Neuronal stem cell (in vitro differentiated cells): ENCODE results near the gene SETD2.
"Not testable (repeated sequence)": the region's sequence is repeated elsewhere in the genome, so short reads cannot be mapped to it uniquely, and the experiment has no call there.

Experiments
- DNase-seq: peaks from one replicate; pipeline ENCODE4 v3.0.0-alpha.2; 2013; ENCODE audit warnings: low spot score
- H2AFZ ChIP-seq: one replicate; pipeline ENCODE4 v1.6.1; 2013; ENCODE audit warnings: mild to moderate bottlenecking, low read length, inconsistent platforms
- H2AK5ac ChIP-seq: 2 replicates; pipeline ENCODE4 v1.6.1; 2013; ENCODE audit warnings: low read depth, mild to moderate bottlenecking, inconsistent platforms, low read length, moderate library complexity, mixed read lengths
- H2BK120ac ChIP-seq: 2 replicates; pipeline ENCODE4 v1.6.1; 2013; ENCODE audit warnings: low read depth, mild to moderate bottlenecking, inconsistent platforms, low read length, moderate library complexity, mixed read lengths
- H2BK12ac ChIP-seq: one replicate; pipeline ENCODE4 v1.6.1; 2013; ENCODE audit warnings: low read length, inconsistent platforms
- H2BK15ac ChIP-seq: 2 replicates; pipeline ENCODE4 v1.6.1; 2013; ENCODE audit warnings: mild to moderate bottlenecking, low read length, inconsistent platforms, mixed read lengths
- H2BK5ac ChIP-seq: one replicate; pipeline ENCODE4 v1.6.1; 2013; ENCODE audit warnings: inconsistent platforms, mild to moderate bottlenecking, low read length, moderate library complexity
- H3K14ac ChIP-seq: one replicate; pipeline ENCODE4 v1.6.1; 2013; ENCODE audit warnings: low read length, inconsistent platforms
- H3K18ac ChIP-seq: 2 replicates; pipeline ENCODE4 v1.6.1; 2013; ENCODE audit warnings: low read length, inconsistent platforms
- H3K23ac ChIP-seq: 2 replicates; pipeline ENCODE4 v1.6.1; 2013; ENCODE audit warnings: low read depth, mild to moderate bottlenecking, mixed read lengths, low read length, inconsistent platforms; ENCODE audit not compliant: poor library complexity
- H3K27ac ChIP-seq: replicated peaks from 3 replicates; pipeline ENCODE4 v1.5.1; 2013; ENCODE audit warnings: low read length, inconsistent platforms
- H3K27me3 ChIP-seq, 3 experiments: 2 replicates each; pipeline ENCODE4 v1.6.1; 2013; ENCODE audit warnings: low read length in 3 of 3, mild to moderate bottlenecking in 2 of 3, inconsistent platforms in 1 of 3, low read depth in 1 of 3, mixed read lengths in 1 of 3, moderate library complexity in 1 of 3; ENCODE audit not compliant: control insufficient read depth in 3 of 3, insufficient read depth in 3 of 3
- H3K36me3 ChIP-seq, 2 donors: replicated peaks in 1 of 2; 2 replicates each; pipeline ENCODE4 v1.6.1; 2013; ENCODE audit warnings: low read length in 2 of 2; ENCODE audit not compliant: control insufficient read depth in 2 of 2, insufficient read depth in 2 of 2
- H3K4ac ChIP-seq: 2 replicates; pipeline ENCODE4 v1.6.1; 2013; ENCODE audit warnings: inconsistent platforms, mild to moderate bottlenecking, low read length, moderate library complexity
- H3K4me1 ChIP-seq, 2 donors: 1 replicate in 1 of 2; 2 replicates in 1 of 2; pipeline ENCODE4 v1.6.1; 2013; ENCODE audit warnings: low read length in 2 of 2, low read depth in 1 of 2; ENCODE audit not compliant: control insufficient read depth in 2 of 2, insufficient read depth in 1 of 2
- H3K4me2 ChIP-seq: one replicate; pipeline ENCODE4 v1.6.1; 2013; ENCODE audit warnings: mild to moderate bottlenecking, low read length, inconsistent platforms; ENCODE audit not compliant: insufficient read depth, poor library complexity, severe bottlenecking
- H3K4me3 ChIP-seq, 2 donors: 2 replicates each; pipeline ENCODE4 v1.5.1; 2013; ENCODE audit warnings: low read length in 2 of 2, mild to moderate bottlenecking in 2 of 2, inconsistent platforms in 1 of 2, moderate library complexity in 1 of 2
- H3K79me1 ChIP-seq: one replicate; pipeline ENCODE4 v1.6.1; 2013; ENCODE audit warnings: low read depth, mild to moderate bottlenecking, inconsistent platforms, low read length, moderate library complexity
- H3K9ac ChIP-seq: one replicate; pipeline ENCODE4 v1.6.1; 2013; ENCODE audit warnings: mild to moderate bottlenecking, low read depth, low read length, inconsistent platforms; ENCODE audit not compliant: poor library complexity
- H3K9me3 ChIP-seq, 2 donors: replicated peaks in 1 of 2; 2 replicates each; pipeline versions ENCODE3 to v1.6.1; 2013; ENCODE audit warnings: low read length in 2 of 2, mild to moderate bottlenecking in 2 of 2, inconsistent platforms in 1 of 2, low read depth in 1 of 2, mixed read lengths in 1 of 2, moderate library complexity in 1 of 2; ENCODE audit not compliant: control insufficient read depth in 2 of 2, insufficient read depth in 1 of 2
- H4K8ac ChIP-seq: one replicate; pipeline ENCODE4 v1.6.1; 2013; ENCODE audit warnings: low read depth, mild to moderate bottlenecking, inconsistent platforms, low read length, moderate library complexity
- H4K91ac ChIP-seq: one replicate; pipeline ENCODE4 v1.6.1; 2013; ENCODE audit warnings: low read length, low read depth, mild to moderate bottlenecking, inconsistent platforms; ENCODE audit not compliant: poor library complexity
- WGBS, 2 donors: extraction: QIAGEN DNeasy Blood & Tissue Kit; methylation state at CpG; one replicate each; pipeline ENCODE4 v1.1.7; 2013; ENCODE audit warnings: missing lambda C conversion rate in 2 of 2, mixed read lengths in 1 of 2; ENCODE audit not compliant: insufficient read length in 2 of 2, insufficient replicate concordance in 1 of 2; ENCODE audit errors: extremely low coverage in 2 of 2; 5-methylcytosine and 5-hydroxymethylcytosine counted together

SETD2 gene

GRCh38 chr3:47120138-47120537 is 43.8 kb downstream of the SETD2 start:
- H2BK5ac ChIP-seq, result no peak overlapping the region
- peaks cover 2 to 18% of the 10 kb centered on the region in 2 donors for H3K9me3 ChIP-seq
- H3K27ac ChIP-seq, result no peak overlapping the region
- H3K4me1 ChIP-seq, result no peaks in the 10 kb centered on the region
- H3K79me1 ChIP-seq, result no peaks in the 10 kb centered on the region
- H4K91ac ChIP-seq, result no peak overlapping the region
- no peak overlapping the region for H2AFZ ChIP-seq
- H2BK120ac ChIP-seq, result no peak overlapping the region
- no peak for DNase-seq
- H2AK5ac ChIP-seq, result no peak overlapping the region
- H2BK15ac ChIP-seq, result no peak overlapping the region
- no peak overlapping the region for H3K9ac ChIP-seq
- H3K23ac ChIP-seq, result no peak overlapping the region
- H3K4me3 ChIP-seq, result no peak overlapping the region
- H2BK12ac ChIP-seq, result no peak overlapping the region
- H3K4ac ChIP-seq, result no peak overlapping the region
- peaks cover 0 to 2% (median 0%) of the 10 kb centered on the region in 3 experiments for H3K27me3 ChIP-seq
- no peak overlapping the region for H4K8ac ChIP-seq
- H3K18ac ChIP-seq, result no peak overlapping the region
- no peak overlapping the region for H3K4me2 ChIP-seq
- no peak overlapping the region for H3K14ac ChIP-seq
- no CpG with 5 or more reads among the region's 1 CpG for WGBS, 2 donors
- H3K36me3 ChIP-seq, result peaks cover 13 to 99% of the 10 kb centered on the region in 2 donors

GRCh38 chr3:47119387-47119786 is 44.5 kb downstream of the SETD2 start:
- not testable (repeated sequence) for H2AK5ac ChIP-seq, H3K27ac ChIP-seq, H3K9ac ChIP-seq, H2BK5ac ChIP-seq, H3K23ac ChIP-seq, DNase-seq, H2BK12ac ChIP-seq, H2BK120ac ChIP-seq, H3K4me1 ChIP-seq, H3K14ac ChIP-seq, H4K8ac ChIP-seq, H3K4ac ChIP-seq, H3K4me2 ChIP-seq, H3K4me3 ChIP-seq, H3K27me3 ChIP-seq, H3K79me1 ChIP-seq, H4K91ac ChIP-seq, H2BK15ac ChIP-seq, H3K18ac ChIP-seq, H2AFZ ChIP-seq
- peaks cover 2 to 18% of the 10 kb centered on the region in 2 donors for H3K9me3 ChIP-seq
- no CpG with 5 or more reads among the region's 5 CpGs for WGBS, 2 donors
- peaks cover 13 to 99% of the 10 kb centered on the region in 2 donors for H3K36me3 ChIP-seq

GRCh38 chr3:47117807-47118364 is 46.0 kb downstream of the SETD2 start:
- Histone ChIP-seq H3K4me1 (no peaks in the 10 kb centered on the region), H3K79me1 (no peaks in the 10 kb centered on the region), H2BK5ac (no peak overlapping the region), H3K14ac (no peak overlapping the region), H3K4me2 (no peak overlapping the region), H3K4me3 (no peak overlapping the region), H3K9ac (no peak overlapping the region), H3K27ac (no peak overlapping the region), H4K91ac (no peak overlapping the region), H3K23ac (no peak overlapping the region), H4K8ac (no peak overlapping the region), H3K36me3 (peaks cover 13 to 99% of the 10 kb centered on the region in 2 donors), H2BK120ac (no peak overlapping the region), H3K9me3 (peaks cover 0 to 12% of the 10 kb centered on the region in 2 donors), H2BK12ac (no peak overlapping the region), H3K18ac (no peak overlapping the region), H3K4ac (no peak overlapping the region), H3K27me3 (peaks cover 0 to 2% (median 0%) of the 10 kb centered on the region in 3 experiments), H2AK5ac (no peak overlapping the region), H2AFZ (no peak overlapping the region), H2BK15ac (no peak overlapping the region)
- no CpG with 5 or more reads among the region's 3 CpGs for WGBS, 2 donors
- DNase-seq, result no peak

- not testable (repeated sequence) for H3K4me2 ChIP-seq, H3K4me1 ChIP-seq, H3K18ac ChIP-seq, H3K4ac ChIP-seq, H3K27ac ChIP-seq, H2BK5ac ChIP-seq, H3K14ac ChIP-seq, H2BK12ac ChIP-seq, H3K9me3 ChIP-seq, H2BK120ac ChIP-seq, H3K23ac ChIP-seq, H3K79me1 ChIP-seq, H3K9ac ChIP-seq, H2AFZ ChIP-seq, H4K8ac ChIP-seq, H3K4me3 ChIP-seq, H4K91ac ChIP-seq, H2BK15ac ChIP-seq, H2AK5ac ChIP-seq, H3K27me3 ChIP-seq, DNase-seq
- peaks cover 10 to 96% of the 10 kb centered on the region in 2 donors for H3K36me3 ChIP-seq
- WGBS, 2 donors, result no CpG with 5 or more reads among the region's 2 CpGs
Measured at GRCh38 chr3:47115524-47115923, 48.4 kb downstream of the SETD2 start.
